Uterus (tissue), 2 donors: ENCODE results near the gene SLC5A5.

Experiments used
- POLR2A ChIP-seq, 2 donors: fragments of 450-650 bp; IDR thresholded peaks; one replicate each; pipeline ENCODE4 v1.6.1; 2016; ENCODE audit warnings: antibody characterized with exemption in 2 of 2, mild to moderate bottlenecking in 1 of 2, moderate library complexity in 1 of 2
- TF ChIP-seq, protein P1 (sequence below), 4 experiments: fragments of 200-600 bp in 2 of 4; fragments of 450-650 bp in 2 of 4; sonication (generic) in 2 of 4; IDR thresholded peaks; one replicate each; pipeline ENCODE4 v1.5.1; 2016 to 2019; ENCODE audit warnings: antibody characterized with exemption in 4 of 4, mild to moderate bottlenecking in 2 of 4, moderate library complexity in 1 of 4

DNA sequence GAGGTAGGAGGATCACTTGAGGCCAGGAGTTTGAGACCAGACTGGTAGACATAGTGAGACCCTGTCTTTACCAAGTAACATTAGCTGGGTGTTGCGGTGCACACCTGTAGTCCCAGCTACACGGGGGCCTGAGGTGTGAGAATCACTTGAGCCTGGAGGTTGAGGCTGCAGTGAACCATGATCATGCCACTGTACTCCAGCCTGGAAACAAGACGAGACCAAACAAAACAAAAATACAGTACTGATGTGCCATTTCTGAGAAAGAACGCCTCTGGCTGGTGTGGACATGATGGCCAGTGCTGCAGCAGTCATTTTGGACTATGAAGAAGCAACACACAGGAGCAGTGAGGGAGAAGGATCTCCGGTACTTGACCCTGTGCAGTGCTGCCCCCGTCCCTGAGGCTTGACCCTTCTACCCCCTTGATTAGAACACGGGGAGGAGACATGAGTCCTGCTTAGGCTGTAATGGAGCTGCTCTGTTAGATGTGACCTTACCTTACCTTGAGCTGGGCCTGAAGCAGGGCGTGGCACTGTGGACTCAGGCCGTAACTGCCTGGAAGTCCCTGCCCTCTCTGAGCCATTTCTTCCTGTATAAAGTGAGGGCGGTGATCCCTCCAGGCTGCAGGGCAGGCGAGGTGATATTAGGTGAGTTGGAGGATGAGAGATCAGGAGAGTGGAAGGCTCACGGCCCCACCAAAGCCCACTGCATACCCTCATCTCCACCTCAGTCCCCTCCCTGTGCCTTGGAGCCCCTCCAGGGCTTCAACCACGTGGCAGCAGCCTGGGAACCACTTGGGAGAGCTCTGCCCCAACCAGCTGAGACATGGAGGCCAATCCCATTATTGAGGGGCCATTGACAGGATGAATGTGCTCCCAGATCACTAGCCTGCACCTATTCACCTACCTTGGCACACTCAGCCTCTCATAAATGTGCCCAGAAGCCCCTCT, 6.1 kb upstream of the SLC5A5 start:
- no peak for TF ChIP-seq POLR2A (IDR thresholded peaks at IDR 0.05)
- TF ChIP-seq, protein P1, sequence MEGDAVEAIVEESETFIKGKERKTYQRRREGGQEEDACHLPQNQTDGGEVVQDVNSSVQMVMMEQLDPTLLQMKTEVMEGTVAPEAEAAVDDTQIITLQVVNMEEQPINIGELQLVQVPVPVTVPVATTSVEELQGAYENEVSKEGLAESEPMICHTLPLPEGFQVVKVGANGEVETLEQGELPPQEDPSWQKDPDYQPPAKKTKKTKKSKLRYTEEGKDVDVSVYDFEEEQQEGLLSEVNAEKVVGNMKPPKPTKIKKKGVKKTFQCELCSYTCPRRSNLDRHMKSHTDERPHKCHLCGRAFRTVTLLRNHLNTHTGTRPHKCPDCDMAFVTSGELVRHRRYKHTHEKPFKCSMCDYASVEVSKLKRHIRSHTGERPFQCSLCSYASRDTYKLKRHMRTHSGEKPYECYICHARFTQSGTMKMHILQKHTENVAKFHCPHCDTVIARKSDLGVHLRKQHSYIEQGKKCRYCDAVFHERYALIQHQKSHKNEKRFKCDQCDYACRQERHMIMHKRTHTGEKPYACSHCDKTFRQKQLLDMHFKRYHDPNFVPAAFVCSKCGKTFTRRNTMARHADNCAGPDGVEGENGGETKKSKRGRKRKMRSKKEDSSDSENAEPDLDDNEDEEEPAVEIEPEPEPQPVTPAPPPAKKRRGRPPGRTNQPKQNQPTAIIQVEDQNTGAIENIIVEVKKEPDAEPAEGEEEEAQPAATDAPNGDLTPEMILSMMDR (IDR thresholded peaks at IDR 0.05): no peak
